Measurements from ENCODE around the gene IL6R. TPM values are rescaled to one million over a fixed set of nuclear protein-coding genes. Genes with fewer than 3 reads are reported as not detected.

IL6R gene
- total RNA-seq, 1 experiment from 2014 or later = 16.1 TPM

DNA sequence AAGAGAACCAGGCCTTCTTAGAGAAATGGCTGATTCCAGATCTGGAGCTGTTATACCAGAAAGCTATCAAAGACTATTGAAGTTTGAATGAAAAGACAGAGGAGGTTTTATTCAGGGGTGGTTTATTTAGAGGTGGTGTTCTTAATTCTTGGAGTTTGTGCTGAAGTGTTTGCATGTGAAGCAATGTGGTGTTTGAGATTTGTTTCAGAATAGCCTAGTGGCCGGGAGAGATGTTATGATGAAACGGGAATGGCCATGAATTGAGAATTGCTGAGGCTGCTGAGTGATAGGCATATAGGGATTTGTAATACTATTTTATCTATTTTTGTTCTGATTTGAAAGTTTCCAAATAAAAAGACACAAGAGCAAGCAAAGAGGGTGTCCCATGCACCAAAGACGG is 107.6 kb downstream of the IL6R start:
- Histone ChIP-seq H3F3A (ENCODE audit: low read length, unreplicated experiment) (no peaks in the 10 kb centered on the region), H4K20me1 (ENCODE audit: low read length) (no peaks in the 10 kb centered on the region), H3K4me2 (ENCODE audit: low read length) (no peak overlapping the region), H3K4me3 (ENCODE audit: low read length) (no peak overlapping the region), H3K27me3 (ENCODE audit: low read length) (peaks cover 63% of the 10 kb centered on the region), H2AFZ (ENCODE audit: low read length) (no peak overlapping the region), H3K36me3 (ENCODE audit: low read depth, low read length) (no peaks in the 10 kb centered on the region), H3K9ac (ENCODE audit: low read length) (no peak overlapping the region), H3K9me3 (ENCODE audit: low read length) (no peaks in the 10 kb centered on the region), H3K79me2 (ENCODE audit: low read length) (no peaks in the 10 kb centered on the region), H3K27ac (ENCODE audit: low read length) (no peak overlapping the region), H3K4me1 (ENCODE audit: insufficient read depth, low read length) (no peaks in the 10 kb centered on the region), H3K9me2 (replicated peaks; ENCODE audit: low read length) (no peaks in the 10 kb centered on the region)
- ChIA-PET CTCF (no interaction called here), POLR2A (ENCODE audit: unreplicated experiment) (no interaction called here)
- BruUV-seq (replicated peaks) = no TSS peak
- ATAC-seq = no peak
- TF ChIP-seq EZH2phosphoT487 (IDR thresholded peaks at IDR 0.05; ENCODE audit: borderline replicate concordance, low read length) (no peak), EZH2 (IDR thresholded peaks at IDR 0.05; ENCODE audit: low read length, unreplicated experiment) (no peak)
- TF ChIP-seq, protein P1, sequence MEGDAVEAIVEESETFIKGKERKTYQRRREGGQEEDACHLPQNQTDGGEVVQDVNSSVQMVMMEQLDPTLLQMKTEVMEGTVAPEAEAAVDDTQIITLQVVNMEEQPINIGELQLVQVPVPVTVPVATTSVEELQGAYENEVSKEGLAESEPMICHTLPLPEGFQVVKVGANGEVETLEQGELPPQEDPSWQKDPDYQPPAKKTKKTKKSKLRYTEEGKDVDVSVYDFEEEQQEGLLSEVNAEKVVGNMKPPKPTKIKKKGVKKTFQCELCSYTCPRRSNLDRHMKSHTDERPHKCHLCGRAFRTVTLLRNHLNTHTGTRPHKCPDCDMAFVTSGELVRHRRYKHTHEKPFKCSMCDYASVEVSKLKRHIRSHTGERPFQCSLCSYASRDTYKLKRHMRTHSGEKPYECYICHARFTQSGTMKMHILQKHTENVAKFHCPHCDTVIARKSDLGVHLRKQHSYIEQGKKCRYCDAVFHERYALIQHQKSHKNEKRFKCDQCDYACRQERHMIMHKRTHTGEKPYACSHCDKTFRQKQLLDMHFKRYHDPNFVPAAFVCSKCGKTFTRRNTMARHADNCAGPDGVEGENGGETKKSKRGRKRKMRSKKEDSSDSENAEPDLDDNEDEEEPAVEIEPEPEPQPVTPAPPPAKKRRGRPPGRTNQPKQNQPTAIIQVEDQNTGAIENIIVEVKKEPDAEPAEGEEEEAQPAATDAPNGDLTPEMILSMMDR (conservative IDR thresholded peaks at IDR 0.05; ENCODE audit: low read depth, low read length) = no peak
- no peak for DNase-seq
- intact Hi-C loops (cut with micrococcal nuclease) = no loop called here

DNA sequence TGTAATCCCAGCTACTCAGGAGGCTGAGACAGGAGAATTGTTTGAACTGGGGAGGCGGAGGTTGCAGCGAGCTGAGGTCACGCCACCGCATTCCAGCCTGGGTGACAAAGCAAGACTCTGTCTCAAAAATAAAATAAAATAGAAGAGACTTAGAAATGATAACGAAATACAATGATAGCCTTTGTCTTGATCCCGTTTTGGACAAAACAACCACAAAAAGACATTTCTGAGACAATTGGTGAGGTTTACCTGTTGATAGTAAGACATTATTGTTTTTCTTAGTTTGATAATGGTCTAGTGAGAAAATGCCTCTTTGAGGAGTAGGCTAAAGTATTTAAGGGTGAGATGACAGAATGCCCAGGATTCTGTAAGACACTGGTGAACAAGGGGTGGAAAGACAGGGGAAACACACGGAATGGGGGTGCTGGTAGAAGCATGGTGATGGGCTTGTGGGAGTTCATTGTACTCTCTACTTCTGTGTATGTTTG is 109.0 kb downstream of the IL6R start:
- no peak overlapping the region for H3K27ac ChIP-seq (ENCODE audit: low read length)
- H3K9ac ChIP-seq (ENCODE audit: low read length) = no peak overlapping the region
- ATAC-seq (no peak), DNase-seq (no peak)
- CTCF ChIA-PET = no interaction called here
- H3F3A ChIP-seq (ENCODE audit: low read length, unreplicated experiment) = no peaks in the 10 kb centered on the region
- H3K27me3 ChIP-seq (ENCODE audit: low read length) = peaks cover 55% of the 10 kb centered on the region
- H4K20me1 ChIP-seq (ENCODE audit: low read length) = no peaks in the 10 kb centered on the region
- POLR2A ChIA-PET (ENCODE audit: unreplicated experiment) = no interaction called here
- TF ChIP-seq, protein P1 (conservative IDR thresholded peaks at IDR 0.05; ENCODE audit: low read depth, low read length) = no peak
- TF ChIP-seq EZH2phosphoT487 (IDR thresholded peaks at IDR 0.05; ENCODE audit: borderline replicate concordance, low read length) (no peak), EZH2 (IDR thresholded peaks at IDR 0.05; ENCODE audit: low read length, unreplicated experiment) (no peak)
- intact Hi-C loops (cut with micrococcal nuclease) = no loop called here
- H3K4me2 ChIP-seq (ENCODE audit: low read length) = no peak overlapping the region
- H2AFZ ChIP-seq (ENCODE audit: low read length) = no peak overlapping the region
- no peaks in the 10 kb centered on the region for H3K4me1 ChIP-seq (ENCODE audit: insufficient read depth, low read length)
- no peaks in the 10 kb centered on the region for H3K36me3 ChIP-seq (ENCODE audit: low read depth, low read length)
- no peaks in the 10 kb centered on the region for H3K79me2 ChIP-seq (ENCODE audit: low read length)
- no peaks in the 10 kb centered on the region for H3K9me2 ChIP-seq (replicated peaks; ENCODE audit: low read length)
- BruUV-seq (replicated peaks) = no TSS peak
- H3K4me3 ChIP-seq (ENCODE audit: low read length) = no peak overlapping the region
- H3K9me3 ChIP-seq (ENCODE audit: low read length) = no peaks in the 10 kb centered on the region

DNA sequence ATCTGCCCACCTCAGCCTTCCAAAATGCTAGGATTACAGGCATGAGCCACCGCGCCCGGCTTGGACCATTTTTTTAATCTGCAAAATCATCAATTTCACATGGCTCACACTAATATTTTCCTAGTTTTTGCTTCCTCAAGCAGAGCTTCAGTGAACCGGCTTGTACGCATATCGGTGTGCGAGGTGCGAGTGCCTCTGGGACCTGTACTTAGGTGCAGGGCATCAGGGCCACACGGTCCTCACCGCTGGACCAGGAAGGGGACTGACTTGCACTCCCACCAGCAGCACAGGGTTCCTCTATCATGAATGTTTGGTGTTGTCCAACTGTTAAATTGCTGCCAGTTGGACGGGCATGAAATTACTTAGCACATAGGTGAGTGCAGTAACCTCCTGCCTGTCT is 112.5 kb downstream of the IL6R start:
- H3K9me3 ChIP-seq (ENCODE audit: low read length) = no peaks in the 10 kb centered on the region
- no peaks in the 10 kb centered on the region for H4K20me1 ChIP-seq (ENCODE audit: low read length)
- H3K9me2 ChIP-seq (replicated peaks; ENCODE audit: low read length) = no peaks in the 10 kb centered on the region
- H3K27me3 ChIP-seq (ENCODE audit: low read length) = peaks cover 58% of the 10 kb centered on the region
- H2AFZ ChIP-seq (ENCODE audit: low read length) = no peak overlapping the region
- H3K79me2 ChIP-seq (ENCODE audit: low read length) = no peaks in the 10 kb centered on the region
- TF ChIP-seq EZH2 (IDR thresholded peaks at IDR 0.05; ENCODE audit: low read length, unreplicated experiment) = no peak
- TF ChIP-seq EZH2phosphoT487 (IDR thresholded peaks at IDR 0.05; ENCODE audit: borderline replicate concordance, low read length) = no peak
- TF ChIP-seq, protein P1 (conservative IDR thresholded peaks at IDR 0.05; ENCODE audit: low read depth, low read length) = no peak
- H3K4me2 ChIP-seq (ENCODE audit: low read length) = no peak overlapping the region
- DNase-seq = no peak
- no peaks in the 10 kb centered on the region for H3K36me3 ChIP-seq (ENCODE audit: low read depth, low read length)
- no peaks in the 10 kb centered on the region for H3K4me1 ChIP-seq (ENCODE audit: insufficient read depth, low read length)
- no peak overlapping the region for H3K9ac ChIP-seq (ENCODE audit: low read length)
- H3K27ac ChIP-seq (ENCODE audit: low read length) = no peak overlapping the region
- no peaks in the 10 kb centered on the region for H3F3A ChIP-seq (ENCODE audit: low read length, unreplicated experiment)
- intact Hi-C loops (cut with micrococcal nuclease) = no loop called here
- H3K4me3 ChIP-seq (ENCODE audit: low read length) = no peak overlapping the region
- BruUV-seq (replicated peaks) = no TSS peak
- ChIA-PET POLR2A (ENCODE audit: unreplicated experiment) (no interaction called here), CTCF (no interaction called here)
- no peak for ATAC-seq

Other genes with a start within 250 kb of the IL6R start
- 428 and 524 TPM in 2 replicates for gene TPM3, start 213.2 kb upstream of the IL6R start, total RNA-seq (2014; rRNA removed)
- gene CFAP141, start 199.0 kb upstream of the IL6R start, total RNA-seq (2014; rRNA removed) = not detected in 2 replicates
- 128 and 193 TPM in 2 replicates for gene UBAP2L, start 184.4 kb upstream of the IL6R start, total RNA-seq (2014; rRNA removed)
- 230 and 281 TPM in 2 replicates for gene HAX1, start 132.7 kb upstream of the IL6R start, total RNA-seq (2014; rRNA removed)
- not detected in 2 replicates for gene AQP10, start 84.2 kb upstream of the IL6R start, total RNA-seq (2014; rRNA removed)
- gene ATP8B2, start 79.8 kb upstream of the IL6R start, total RNA-seq (2014; rRNA removed) = 25.7 and 36.3 TPM in 2 replicates
- gene TDRD10, start 96.9 kb downstream of the IL6R start, total RNA-seq (2014; rRNA removed) = not detected in 2 replicates
- not detected in 2 replicates for gene SHE, start 97.1 kb downstream of the IL6R start, total RNA-seq (2014; rRNA removed)
- gene UBE2Q1, start 153.3 kb downstream of the IL6R start, total RNA-seq (2014; rRNA removed) = 40.0 and 66.6 TPM in 2 replicates
- not detected in 2 replicates for gene CHRNB2, start 162.4 kb downstream of the IL6R start, total RNA-seq (2014; rRNA removed)
- gene ADAR, start 202.8 kb downstream of the IL6R start, total RNA-seq (2014; rRNA removed) = 129 and 136 TPM in 2 replicates